Stimulated activated CD4-positive, alpha-beta T cell treated with anti-CD3 and anti-CD28 coated beads, TNF-alpha, amount 100 ng/mL, for 1 hour (primary cell): ENCODE results near the gene TEK.
"Not testable (repeated sequence)": the region's sequence is repeated elsewhere in the genome, so short reads cannot be mapped to it uniquely, and the experiment has no call there.

Experiments used
- DNase-seq, 3 donors: peaks; one replicate each; pipeline ENCODE4 v3.0.0-alpha.2; 2020; ENCODE audit warnings: low read depth in 3 of 3, low spot score in 1 of 3

The TEK gene

DNA sequence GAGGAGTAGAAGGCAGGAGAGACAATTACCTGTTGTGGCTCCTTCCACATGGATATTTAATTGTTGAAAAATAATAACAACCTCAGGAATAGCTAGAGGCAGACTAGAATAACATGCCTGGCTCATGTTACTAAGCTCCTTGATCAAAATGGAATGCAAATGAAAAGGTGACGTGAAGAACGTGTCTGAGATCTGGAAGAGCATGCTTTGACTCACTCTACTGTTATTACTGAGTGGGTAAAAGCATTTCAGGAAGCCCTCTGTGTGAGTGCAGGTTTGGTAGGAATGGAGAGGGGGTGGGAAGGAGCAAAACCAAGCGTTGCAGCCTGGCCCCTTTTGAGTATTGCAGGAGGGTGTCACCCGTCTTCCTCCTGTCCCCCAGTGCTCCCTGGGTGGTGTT is 103.2 kb downstream of the TEK start:
- no peak for DNase-seq

GRCh38 chr9:27212621-27213020 is 103.6 kb downstream of the TEK start:
- no peak for DNase-seq

GRCh38 chr9:27227192-27227591 is 118.2 kb downstream of the TEK start:
- DNase-seq, result no peak

- DNase-seq, result not testable (repeated sequence)
These were observed 130.6 kb downstream of the TEK start for GRCh38 chr9:27239648-27240047.

GRCh38 chr9:27247756-27248155 is 138.7 kb downstream of the TEK start:
- DNase-seq, result no peak

- no peak for DNase-seq
These were observed 139.7 kb downstream of the TEK start for GRCh38 chr9:27248702-27249101.

DNA sequence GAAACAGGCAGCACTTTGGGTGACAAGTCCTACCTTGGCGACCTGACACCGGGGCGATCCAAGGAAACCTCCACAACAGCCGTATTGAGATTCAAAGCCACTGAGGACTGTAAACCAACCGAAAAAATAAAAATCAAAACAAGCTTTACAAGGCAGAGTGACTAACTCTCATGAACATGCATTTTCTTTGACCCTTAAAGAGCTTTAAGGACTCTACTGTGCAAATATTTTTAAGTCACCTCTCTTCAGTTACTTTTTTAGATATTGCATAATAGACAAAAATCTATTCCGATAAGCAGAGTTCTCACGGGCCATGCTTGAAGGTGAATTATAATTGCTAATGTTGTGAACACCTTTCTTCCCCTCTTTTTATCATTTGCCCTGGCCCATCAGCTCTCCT is 149.6 kb downstream of the TEK start:
- no peak for DNase-seq

GRCh38 chr9:27260789-27261516 is 151.9 kb downstream of the TEK start:
- no peak for DNase-seq

DNA sequence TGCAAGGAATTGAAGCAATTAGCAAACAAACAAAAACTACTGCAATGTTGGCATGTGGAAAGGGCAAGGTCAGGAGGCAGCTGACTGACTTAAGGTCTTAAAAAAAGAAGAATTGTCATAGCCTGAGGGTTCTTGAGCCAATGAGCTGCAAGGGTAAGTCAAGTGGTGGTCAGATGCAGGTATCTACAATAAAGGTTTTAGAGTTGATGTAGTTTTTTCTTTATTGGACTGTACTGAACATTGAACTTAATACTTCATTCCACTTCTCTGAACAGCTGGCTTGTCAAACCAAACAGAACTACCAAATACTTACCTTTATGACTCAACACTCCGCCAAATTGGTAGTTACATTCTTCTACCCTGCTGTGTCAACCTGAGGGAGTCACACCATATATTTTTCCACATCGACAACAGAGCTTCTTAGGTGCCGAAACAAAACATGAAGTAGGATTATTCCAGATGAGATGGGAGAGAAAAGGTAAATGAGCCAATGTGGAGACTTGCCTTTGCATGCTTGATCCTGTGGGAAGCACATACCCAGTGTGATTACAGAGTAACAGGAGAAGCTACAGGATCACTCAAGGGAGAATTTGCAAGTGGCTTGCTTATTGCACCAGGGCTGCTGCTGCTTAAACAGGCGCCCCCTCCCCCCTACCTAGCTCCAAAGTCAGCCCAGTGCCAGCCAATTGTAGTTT is 152.6 kb downstream of the TEK start:
- DNase-seq, result no peak

DNA sequence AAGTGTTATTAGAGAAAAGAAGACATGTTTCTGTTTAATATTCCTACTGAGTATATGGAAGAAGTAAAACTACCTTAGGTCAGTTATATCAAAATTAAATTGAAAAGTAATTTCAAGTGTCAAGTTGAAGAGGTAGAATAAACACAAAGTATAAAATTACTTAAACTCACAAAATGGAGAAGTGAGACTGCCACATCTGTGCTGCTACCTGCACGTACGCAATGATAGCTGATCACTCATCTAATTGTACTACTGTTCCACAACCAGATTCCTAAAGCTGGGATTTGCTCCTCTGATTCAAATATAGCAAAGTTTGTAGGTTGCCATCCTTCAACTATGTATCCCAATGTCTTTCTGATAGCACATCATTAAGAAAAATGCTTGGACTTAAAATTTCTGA is 163.1 kb downstream of the TEK start:
- DNase-seq, result no peak

GRCh38 chr9:27273186-27273585 is 164.2 kb downstream of the TEK start:
- DNase-seq, result no peak

DNA sequence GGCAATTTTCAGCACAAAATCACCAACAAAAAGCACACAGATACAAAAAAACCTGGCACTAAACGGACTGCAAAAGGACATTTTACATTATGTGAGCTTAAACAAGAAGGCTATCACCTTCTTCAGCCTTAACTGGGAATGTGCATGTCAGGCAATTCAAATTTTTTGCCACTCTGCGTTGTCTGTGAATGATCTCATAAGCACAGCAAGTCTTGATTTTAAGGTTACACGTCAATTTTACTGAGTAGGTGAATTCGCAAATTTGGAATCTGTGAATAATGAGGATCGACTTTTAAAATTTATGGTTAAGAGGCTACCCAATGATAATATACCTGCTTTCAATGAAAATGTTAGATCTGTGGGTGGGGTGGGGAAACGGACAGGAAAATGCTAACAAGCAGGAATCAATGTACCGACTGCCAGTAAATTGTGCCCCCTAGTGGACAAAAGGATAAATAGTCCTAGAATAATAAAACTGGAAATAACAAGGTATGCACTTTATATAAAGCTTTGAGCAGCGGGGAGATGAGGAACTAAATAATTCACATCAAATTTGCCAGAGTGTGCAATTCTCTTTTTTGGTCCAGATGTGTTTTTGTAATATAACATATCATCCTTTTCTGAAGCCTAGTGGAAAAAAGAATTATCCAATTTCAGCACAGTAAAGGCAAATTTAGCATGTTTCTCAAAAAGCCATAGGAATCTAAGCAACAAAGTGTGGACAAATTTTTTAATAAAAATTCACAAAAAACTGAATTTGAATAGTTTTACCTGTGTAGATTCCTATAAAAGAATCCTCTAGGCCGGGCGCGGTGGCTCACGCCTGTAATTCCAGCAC is 167.4 kb downstream of the TEK start:
- DNase-seq, result no peak

- no peak for DNase-seq
These were observed 169.3 kb downstream of the TEK start for GRCh38 chr9:27278374-27278773.

DNA sequence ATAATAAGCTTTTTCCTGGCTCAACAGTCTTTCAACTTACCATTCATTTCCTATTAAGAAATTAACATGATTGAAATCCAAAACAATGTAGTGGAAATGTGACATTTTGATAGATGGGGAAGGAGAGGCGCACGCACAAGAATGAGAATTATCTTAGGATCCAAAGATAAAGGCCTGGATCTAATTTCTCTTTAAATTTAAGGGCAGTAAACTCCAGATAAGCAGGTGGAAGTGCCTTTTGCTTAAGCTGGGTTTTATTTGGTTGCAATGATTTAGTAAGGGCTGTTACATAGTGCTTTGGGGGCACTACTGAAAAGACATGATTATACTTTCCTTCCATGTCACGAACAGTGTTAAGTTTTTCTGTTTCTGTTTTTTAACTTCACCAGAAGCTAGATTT is 170.6 kb downstream of the TEK start:
- no peak for DNase-seq
